GM12878 (cell line): ENCODE measurements around the gene DHX16. TPM values are rescaled to one million over a fixed set of nuclear protein-coding genes. Genes with fewer than 3 reads are reported as not detected.
A peak's percentile ranks its signal among the peaks of the same experiment; 100 is the strongest.

ENCODE experiments used
- ATAC-seq: fragments of 200-7000 bp; cut with Tn5 transposase; 3 replicates; pipeline ENCODE4 v1.9.1; 2020; ENCODE audit warnings: mild to moderate bottlenecking, moderate library complexity
- BruUV-seq: library from RNA; stranded (reverse); fragments of 400-500 nt; replicated peaks from 2 replicates; lab custom pipeline; 2021; lab: Mats Ljungman, UMichigan
- CTCF ChIA-PET: fragments of 300-600 bp; sonication (Branson Sonifier 250); formaldehyde crosslinking; extraction: SDS; loops from one replicate; lab custom pipeline; 2021; ENCODE audit warnings: inconsistent platforms; lab: Yijun Ruan, JAX
- POLR2A ChIA-PET: fragments of 350-600 bp; formaldehyde crosslinking; extraction: SDS; loops from one replicate; lab custom pipeline; 2021; ENCODE audit warnings: inconsistent platforms; lab: Charles Lee
- RAD21 ChIA-PET: fragments of 300-600 bp; sonication (Branson Sonifier 250); formaldehyde crosslinking; loops from one replicate; lab custom pipeline; 2023; ENCODE audit warnings: antibody characterized with exemption; ENCODE audit not compliant: unreplicated experiment; lab: Charles Lee
- SMC1A ChIA-PET: fragments of 300-600 bp; sonication (Branson Sonifier 250); formaldehyde crosslinking; loops from one replicate; lab custom pipeline; 2023; ENCODE audit not compliant: unreplicated experiment, uncharacterized antibody; lab: Charles Lee
- DNase-seq: peaks from one replicate; pipeline ENCODE4 v3.0.0-alpha.2; 2011; ENCODE audit warnings: low read depth, low spot score
- FAIRE-seq: peaks from 3 replicates; lab custom pipeline; 2011; peaks lifted over from hg19 to GRCh38; lab: Jason Lieb, UNC
- H2AFZ ChIP-seq: 2 replicates; pipeline ENCODE4 v1.6.0; 2011; ENCODE audit warnings: low read depth, low read length, control low read depth; ENCODE audit not compliant: control insufficient read depth
- H3K27ac ChIP-seq: 2 replicates; pipeline ENCODE4 v1.5.1; 2011; ENCODE audit warnings: control low read depth; ENCODE audit not compliant: control insufficient read depth, insufficient read depth
- H3K27me3 ChIP-seq, 2 experiments: replicated peaks in 1 of 2; 2 replicates each; pipeline versions ENCODE4 v1.6.0 to v1.6.1; 2011; ENCODE audit warnings: low read length in 1 of 2; ENCODE audit not compliant: control insufficient read depth in 2 of 2, insufficient read depth in 2 of 2
- H3K36me3 ChIP-seq, 2 experiments: 2 replicates each; pipeline ENCODE4 v1.5.1; 2011; ENCODE audit warnings: low read length in 1 of 2; ENCODE audit not compliant: control insufficient read depth in 2 of 2, insufficient read depth in 2 of 2
- H3K4me1 ChIP-seq: 2 replicates; pipeline ENCODE4 v1.6.1; 2011; ENCODE audit warnings: mild to moderate bottlenecking, low read length, moderate library complexity, mixed read lengths; ENCODE audit not compliant: control insufficient read depth, insufficient read depth
- H3K4me2 ChIP-seq: 2 replicates; pipeline ENCODE4 v1.6.0; 2011; ENCODE audit warnings: control low read depth; ENCODE audit not compliant: control insufficient read depth, insufficient read depth
- H3K4me3 ChIP-seq: fragments of 200-600 bp; sonication (generic); 2 replicates; pipeline ENCODE4 v1.5.1; 2016
- H3K79me2 ChIP-seq: 2 replicates; pipeline ENCODE4 v1.6.0; 2011; ENCODE audit warnings: low read length; ENCODE audit not compliant: control insufficient read depth, insufficient read depth
- H3K9ac ChIP-seq: 2 replicates; pipeline ENCODE4 v1.8.0; 2011; ENCODE audit warnings: low read length, control low read depth, mixed read lengths; ENCODE audit not compliant: control insufficient read depth, insufficient read depth
- H3K9me3 ChIP-seq: replicated peaks from 3 replicates; pipeline ENCODE4 v1.5.1; 2011; ENCODE audit warnings: mild to moderate bottlenecking, low read length; ENCODE audit not compliant: control insufficient read depth, insufficient read depth
- H4K20me1 ChIP-seq: 2 replicates; pipeline ENCODE4 v1.6.0; 2011; ENCODE audit not compliant: control insufficient read depth, insufficient read depth
- CBFB ChIP-seq: IDR thresholded peaks from 2 replicates; pipeline ENCODE4 v1.6.1; 2016; ENCODE audit warnings: antibody characterized with exemption, low read depth
- CEBPB ChIP-seq, 2 experiments: fragments of 150-350 bp in 1 of 2; IDR thresholded peaks; 2 replicates each; pipeline ENCODE4 v1.6.1; 2012 to 2014; ENCODE audit warnings: low read depth in 2 of 2, low read length in 2 of 2, borderline replicate concordance in 1 of 2, inconsistent platforms in 1 of 2
- E2F8 ChIP-seq: fragments of 450-650 bp; IDR thresholded peaks from 2 replicates; pipeline ENCODE4 v1.6.1; 2018; ENCODE audit warnings: mild to moderate bottlenecking, low read depth, moderate library complexity; ENCODE audit not compliant: partially characterized antibody
- IKZF1 ChIP-seq: fragments of 450-650 bp; conservative IDR thresholded peaks from 2 replicates; pipeline ENCODE4 v1.6.1; 2017; ENCODE audit warnings: antibody characterized with exemption, mild to moderate bottlenecking
- MAX ChIP-seq: IDR thresholded peaks from 2 replicates; pipeline ENCODE4 v1.6.1; 2012; ENCODE audit warnings: low read depth, low read length, improper control_type of control experiment
- NR2F1 ChIP-seq: fragments of 450-650 bp; conservative IDR thresholded peaks from 2 replicates; pipeline ENCODE4 v1.6.1; 2017; ENCODE audit warnings: mild to moderate bottlenecking
- PKNOX1 ChIP-seq: fragments of 450-650 bp; IDR thresholded peaks from 2 replicates; pipeline ENCODE4 v1.6.1; 2016; ENCODE audit warnings: mild to moderate bottlenecking
- POLR2A ChIP-seq: IDR thresholded peaks from 2 replicates; pipeline ENCODE4 v1.6.1; 2011; ENCODE audit warnings: low read depth, mild to moderate bottlenecking, low read length
- POLR2AphosphoS2 ChIP-seq: IDR thresholded peaks from 2 replicates; pipeline ENCODE4 v1.6.1; 2011; ENCODE audit warnings: low read depth, mild to moderate bottlenecking, low read length, improper control_type of control experiment, moderate library complexity
- SMAD5 ChIP-seq: IDR thresholded peaks from 2 replicates; pipeline ENCODE4 v1.6.1; 2016; ENCODE audit warnings: antibody characterized with exemption, low read depth
- SP1 ChIP-seq: IDR thresholded peaks from one replicate; pipeline ENCODE4 v1.6.1; 2011; ENCODE audit warnings: low read depth, low read length
- SPI1 ChIP-seq: IDR thresholded peaks from 2 replicates; pipeline ENCODE4 v1.6.1; 2011; ENCODE audit warnings: low read depth, mild to moderate bottlenecking, low read length, moderate library complexity, borderline replicate concordance; ENCODE audit not compliant: insufficient read depth
- TCF12 ChIP-seq: IDR thresholded peaks from 2 replicates; pipeline ENCODE4 v1.6.1; 2011; ENCODE audit warnings: low read depth, mild to moderate bottlenecking, low read length
- WGBS: methylation state at CpG from one replicate; pipeline ENCODE4 v1.1.6; 2016; ENCODE audit warnings: low lambda C conversion rate; ENCODE audit not compliant: insufficient replicate concordance, insufficient coverage; ENCODE audit errors: missing lambda C conversion rate; 5-methylcytosine and 5-hydroxymethylcytosine counted together
- in situ Hi-C: fragments of 300-500 bp; cut with MboI; formaldehyde crosslinking; loops from 9 replicates; pipeline ENCODE4 v1.14.3; 2018; ENCODE audit warnings: mixed read lengths
- intact Hi-C: fragments of 100-400 bp; cut with micrococcal nuclease; formaldehyde crosslinking; loops from one replicate; pipeline ENCODE4 v1.14.2; 2022; ENCODE audit not compliant: unreplicated experiment
- polyA plus RNA-seq, 11 experiments: library from polyadenylated mRNA; depleted of rRNA in 4 of 11; unstranded in 6 of 11; stranded (reverse) in 5 of 11; fragments of >200 nt; fragmentation: Nextera tagmentation in 4 of 11; fragmentation: Illumina TruSeq in 1 of 11; extraction: Ambion mirVana in 4 of 11; extraction: Trizol in 1 of 11; gene quantifications; 1 replicate in 1 of 11; 2 replicates in 10 of 11; pipeline versions ENCODE4 v1.2.1 to v1.2.3, GENCODE V29; 2011 to 2016; ENCODE audit warnings: inconsistent platforms in 2 of 11, missing spikeins in 2 of 11, low read depth in 1 of 11
- total RNA-seq, 4 experiments: library from RNA; depleted of rRNA in 3 of 4; stranded (reverse); fragments of >200 nt in 3 of 4; fragmentation: Illumina TruSeq in 1 of 4; extraction: Trizol in 1 of 4; gene quantifications; 2 replicates each; pipeline versions ENCODE4 v1.2.1 to v1.2.3, GENCODE V29; 2013 to 2021
- TF ChIP-seq, protein P1 (sequence below): IDR thresholded peaks from 2 replicates; pipeline ENCODE4 v1.6.1; 2011; ENCODE audit warnings: low read depth, mild to moderate bottlenecking, low read length, moderate library complexity, borderline replicate concordance; ENCODE audit errors: extremely low read depth
- TF ChIP-seq, protein P2 (sequence below): fragments of 450-650 bp; IDR thresholded peaks from 2 replicates; pipeline ENCODE4 v1.6.1; 2016; ENCODE audit warnings: mild to moderate bottlenecking

DHX16 gene
- total and polyA plus RNA-seq, 10 of the 15 experiments (the other 5 are each of a cell fraction or from before 2014, with no cell fraction given) = 10.1 to 41.4 (median 38.3) TPM

- H3K36me3 ChIP-seq = no peaks in the 10 kb centered on the region
- BruUV-seq = no TSS peak
- no peaks in the 10 kb centered on the region for H3K9me3 ChIP-seq
- WGBS = 1% methylated on average over 28 of the region's 40 CpGs
- FAIRE-seq (peak; percentile 23), DNase-seq (no peak), ATAC-seq (peak; percentile 38)
- POLR2A ChIA-PET = interaction anchor here (0.5 to 6.1 kb wide), 15 partner anchors 10 to 133 kb away, joined by 3 to 167 read pairs (median 5); partner anchors contain the start of genes MDC1, MRPS18B, PRR3 and TUBB
- peak within 1 kb of the TSS; percentile 100 for H3K4me3 ChIP-seq
- H3K79me2 ChIP-seq = peaks cover 51% of the 10 kb centered on the region
- H4K20me1 ChIP-seq = no peaks in the 10 kb centered on the region
- SMC1A ChIA-PET = interaction anchor here (0.7 to 6.9 kb wide), 10 partner anchors 10 to 526 kb away, joined by 3 to 73 read pairs (median 4); partner anchors contain the start of genes DHX16 and MDC1
- peak within 1 kb of the TSS; percentile 75 for H3K9ac ChIP-seq
- in situ Hi-C loops = no loop called here
- H3K27me3 ChIP-seq = no peaks in the 10 kb centered on the region
- peak within 1 kb of the TSS; percentile 96 for H3K27ac ChIP-seq
- peaks cover 15% of the 10 kb centered on the region for H3K4me1 ChIP-seq
- CTCF ChIA-PET = interaction anchor here (0.7 to 4.8 kb wide), 10 partner anchors 10 to 380 kb away, joined by 3 to 64 read pairs (median 10); partner anchors contain the start of genes MDC1 and TUBB
- peak within 1 kb of the TSS; percentile 69 for H3K4me2 ChIP-seq
- H2AFZ ChIP-seq = peak within 1 kb of the TSS; percentile 98
- RAD21 ChIA-PET = interaction anchor here (0.8 to 6.4 kb wide), 5 partner anchors 9 to 28 kb away, joined by 3 to 114 read pairs (median 4); partner anchors contain the start of genes DHX16, MDC1 and TUBB
- intact Hi-C loops = no loop called here
- TF ChIP-seq TCF12 (no peak), IKZF1 (peak; percentile 91), PKNOX1 (peak; percentile 56; the same call in 1 of the 2 replicates), E2F8 (peak; percentile 21), CEBPB (IDR thresholded peaks at IDR 0.05; ENCODE audit: borderline replicate concordance in 1 of 2, low read depth in 2 of 2, low read length in 2 of 2) (no peak), SMAD5 (no peak), POLR2AphosphoS2 (peak; percentile 59; the same call in 1 of the 2 replicates), SPI1 (peak; percentile 49; the same call in 1 of the 2 replicates), POLR2A (peak; percentile 74), SP1 (no peak), CBFB (peak; percentile 32; the same call in 1 of the 2 replicates), MAX (no peak), NR2F1 (0 out of 2 replicates have a peak, but pooled peaks have one; percentile 27)
- TF ChIP-seq, protein P1, sequence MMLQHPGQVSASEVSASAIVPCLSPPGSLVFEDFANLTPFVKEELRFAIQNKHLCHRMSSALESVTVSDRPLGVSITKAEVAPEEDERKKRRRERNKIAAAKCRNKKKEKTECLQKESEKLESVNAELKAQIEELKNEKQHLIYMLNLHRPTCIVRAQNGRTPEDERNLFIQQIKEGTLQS = no peak
- TF ChIP-seq, protein P2, sequence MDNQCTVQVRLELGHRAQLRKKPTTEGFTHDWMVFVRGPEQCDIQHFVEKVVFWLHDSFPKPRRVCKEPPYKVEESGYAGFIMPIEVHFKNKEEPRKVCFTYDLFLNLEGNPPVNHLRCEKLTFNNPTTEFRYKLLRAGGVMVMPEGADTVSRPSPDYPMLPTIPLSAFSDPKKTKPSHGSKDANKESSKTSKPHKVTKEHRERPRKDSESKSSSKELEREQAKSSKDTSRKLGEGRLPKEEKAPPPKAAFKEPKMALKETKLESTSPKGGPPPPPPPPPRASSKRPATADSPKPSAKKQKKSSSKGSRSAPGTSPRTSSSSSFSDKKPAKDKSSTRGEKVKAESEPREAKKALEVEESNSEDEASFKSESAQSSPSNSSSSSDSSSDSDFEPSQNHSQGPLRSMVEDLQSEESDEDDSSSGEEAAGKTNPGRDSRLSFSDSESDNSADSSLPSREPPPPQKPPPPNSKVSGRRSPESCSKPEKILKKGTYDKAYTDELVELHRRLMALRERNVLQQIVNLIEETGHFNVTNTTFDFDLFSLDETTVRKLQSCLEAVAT = peak; percentile 70; the same call in 1 of the 2 replicates
Observed at GRCh38 chr6:30690403-30691207, 17.8 kb upstream of the DHX16 start, which contains the start of gene NRM. NRM (minus strand) TSS chr6:30690984; CDS start chr6:30690974, 10 bp downstream.
